SHP77 (cell line): ENCODE data around the gene SIKE1.
"Not testable (repeated sequence)": the region's sequence is repeated elsewhere in the genome, so short reads cannot be mapped to it uniquely, and the experiment has no call there.

ENCODE experiments used
- DNase-seq, 2 experiments: peaks; one replicate each; lab custom pipeline; 2025; lab: John Stamatoyannopoulos, UW

Gene SIKE1

DNA sequence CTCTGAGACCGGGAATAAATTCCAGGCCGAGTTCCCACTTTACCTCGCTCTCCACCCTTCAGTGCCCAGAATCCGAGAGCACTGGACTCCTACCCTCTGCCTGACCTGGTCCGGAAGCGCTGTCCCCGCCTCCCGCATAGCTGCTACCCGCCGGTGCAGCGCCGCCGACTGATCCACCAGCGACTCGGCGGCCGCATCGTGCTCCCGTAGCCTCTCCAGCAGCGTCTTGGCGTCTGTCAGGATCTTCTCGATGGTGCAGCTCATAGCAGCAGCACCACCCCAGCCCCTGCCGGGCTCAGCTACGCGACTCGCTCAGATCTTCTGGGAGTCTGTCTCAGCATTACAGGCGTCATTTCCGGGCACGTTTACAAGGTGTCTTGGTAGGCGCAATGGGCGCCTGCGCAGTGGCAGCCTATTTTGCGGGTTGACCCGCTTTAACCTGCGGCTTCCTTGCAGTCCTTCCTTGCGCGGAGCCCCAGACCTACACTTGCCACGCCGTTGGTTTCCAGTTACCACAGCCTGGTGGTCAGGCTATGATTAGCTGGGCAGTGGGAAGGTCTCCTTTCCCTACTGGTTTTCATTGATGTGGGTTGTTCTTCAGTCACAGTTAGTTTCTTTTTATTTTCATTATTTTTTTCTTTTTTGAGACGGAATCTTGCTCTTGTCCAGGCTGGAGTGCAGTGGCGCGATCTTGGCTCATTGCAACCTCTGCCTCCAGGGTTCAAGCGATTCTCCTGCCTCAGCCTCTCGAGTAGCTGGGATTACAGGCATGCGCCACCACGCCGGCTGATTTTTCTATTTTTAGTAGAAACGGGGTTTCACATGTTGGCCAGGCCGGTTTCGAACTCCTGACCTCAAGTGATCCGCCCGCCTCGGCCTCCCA is at the start of gene SIKE1:
SIKE1 (minus strand) TSS at position 342 of the 883 bp plus-strand sequence; CDS start at position 264, 78 bp downstream.
- DNase-seq: peak; percentile 88 to 92

- not testable (repeated sequence) for DNase-seq
Observed at GRCh38 chr1:114830075-114830474, 49.6 kb upstream of the SIKE1 start.

GRCh38 chr1:114828251-114828650 is 47.8 kb upstream of the SIKE1 start:
- DNase-seq: no peak

GRCh38 chr1:114821978-114822377 is 41.5 kb upstream of the SIKE1 start:
- no peak for DNase-seq

GRCh38 chr1:114820392-114820791 is 39.9 kb upstream of the SIKE1 start:
- no peak for DNase-seq

DNA sequence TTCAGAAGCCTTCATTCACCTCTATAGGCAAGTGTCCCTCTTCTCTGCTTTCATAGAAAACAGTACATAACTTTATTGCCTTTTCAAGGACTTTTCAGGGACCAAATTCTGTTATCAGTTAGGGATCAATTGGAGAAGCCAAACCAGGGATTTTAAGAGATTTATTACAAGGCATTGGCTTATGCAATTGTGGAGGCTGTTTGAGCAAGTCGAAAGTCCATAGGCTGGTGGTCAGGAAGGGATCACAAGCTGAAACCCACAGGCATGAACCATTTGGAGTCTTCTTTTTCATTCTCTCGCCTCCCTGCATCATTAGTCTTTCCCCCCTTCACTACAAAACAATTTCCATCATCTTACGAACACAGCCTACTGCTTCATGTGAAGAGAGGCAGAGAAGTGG is 39.4 kb upstream of the SIKE1 start:
- no peak for DNase-seq

DNA sequence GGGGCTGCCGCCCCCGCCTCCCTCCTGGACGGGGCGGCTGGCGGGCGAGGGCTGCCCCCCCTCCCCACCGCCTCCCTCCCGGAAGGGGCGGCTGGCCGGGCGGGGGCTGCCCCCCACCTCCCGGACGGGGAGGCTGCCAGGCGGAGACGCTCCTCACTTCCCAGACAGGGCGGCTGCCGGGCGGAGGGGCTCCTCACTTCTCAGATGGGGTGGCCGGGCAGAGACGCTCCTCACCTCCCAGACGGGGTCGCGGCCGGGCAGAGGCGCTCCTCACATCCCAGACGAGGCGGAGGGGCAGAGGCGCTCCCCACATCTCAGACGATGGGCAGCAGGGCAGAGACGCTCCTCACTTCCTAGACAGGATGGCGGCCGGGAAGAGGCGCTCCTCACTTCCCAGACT is 24.0 kb upstream of the SIKE1 start:
- DNase-seq: not testable (repeated sequence)

GRCh38 chr1:114803001-114803400 is 22.5 kb upstream of the SIKE1 start:
- DNase-seq: no peak

- DNase-seq: no peak
Observed at GRCh38 chr1:114794038-114794437, 13.6 kb upstream of the SIKE1 start.

DNA sequence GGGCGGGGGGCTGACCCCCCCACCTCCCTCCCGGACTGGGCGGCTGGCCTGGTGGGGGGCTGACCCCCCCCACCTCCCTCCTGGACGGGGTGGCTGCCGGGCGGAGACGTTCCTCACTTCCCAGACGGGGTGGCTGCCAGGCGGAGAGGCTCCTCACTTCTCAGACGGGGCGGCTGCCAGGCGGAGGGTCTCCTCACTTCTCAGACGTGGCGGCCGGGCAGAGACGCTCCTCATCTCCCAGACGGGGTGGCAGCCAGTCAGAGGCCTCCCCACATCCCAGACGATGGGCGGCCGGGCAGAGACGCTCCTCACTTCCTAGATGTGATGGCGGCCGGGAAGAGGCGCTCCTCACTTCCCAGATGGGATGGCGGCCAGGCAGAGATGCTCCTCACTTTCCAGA is 10.1 kb upstream of the SIKE1 start:
- not testable (repeated sequence) for DNase-seq

DNA sequence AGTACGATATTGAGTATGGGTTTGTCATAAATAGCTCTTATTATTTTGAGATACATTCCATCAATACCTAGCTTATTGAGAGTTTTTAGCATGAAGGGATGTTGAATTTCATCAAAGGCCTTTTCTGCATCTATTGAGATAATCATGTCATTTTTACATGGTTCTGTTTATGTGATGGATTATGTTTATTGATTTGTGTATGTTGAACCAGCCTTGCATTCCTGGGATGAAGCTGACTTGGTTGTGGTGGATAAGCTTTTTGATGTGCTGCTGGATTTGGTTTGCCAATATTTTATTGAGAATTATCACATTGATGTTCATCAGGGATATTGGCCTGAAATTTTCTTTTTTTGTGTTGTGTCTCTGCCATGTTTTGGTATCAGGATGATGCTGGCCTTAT is 6.0 kb upstream of the SIKE1 start:
- DNase-seq: not testable (repeated sequence)

DNA sequence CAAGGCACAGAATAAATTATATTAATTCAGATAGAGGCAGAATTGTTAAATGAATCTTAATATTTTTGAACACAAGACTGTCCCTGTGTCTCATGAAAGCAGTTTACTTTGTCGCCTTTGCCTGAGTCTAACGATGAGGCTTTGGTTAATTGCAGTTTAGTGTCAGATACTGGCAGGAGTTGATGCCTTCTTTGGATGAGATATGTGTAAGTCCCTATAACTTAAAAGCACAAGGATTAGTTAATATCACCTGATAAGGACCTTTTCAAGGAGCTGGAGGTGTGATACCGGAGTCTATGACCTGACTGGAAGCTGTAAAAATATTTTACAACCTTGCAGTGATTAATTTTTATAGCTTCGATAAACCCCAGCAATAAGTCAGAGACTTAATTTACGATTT is 2.0 kb upstream of the SIKE1 start:
- DNase-seq: no peak

DNA sequence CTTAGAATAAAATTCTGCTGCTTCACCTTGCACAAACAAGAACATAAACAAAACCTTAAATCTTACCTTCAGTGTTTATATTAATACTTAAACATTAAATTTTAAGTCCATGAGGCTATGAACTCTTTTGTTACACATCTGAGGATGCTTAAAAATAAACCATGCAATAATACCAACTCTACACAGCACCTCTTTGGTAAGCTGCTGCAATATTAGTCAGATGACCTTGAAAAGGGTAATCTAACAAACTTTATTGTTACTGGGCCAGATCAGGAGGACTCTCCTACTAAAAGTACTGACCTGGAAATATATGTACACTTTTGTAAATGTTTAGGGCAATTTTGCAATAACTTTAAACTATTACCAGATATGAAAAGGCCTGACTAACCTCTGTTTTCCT is 763 bp downstream of the SIKE1 start:
- no peak for DNase-seq

GRCh38 chr1:114776726-114777125 is 3.8 kb downstream of the SIKE1 start:
- not testable (repeated sequence) for DNase-seq

- no peak for DNase-seq
Observed at GRCh38 chr1:114771992-114772391, 8.5 kb downstream of the SIKE1 start.

GRCh38 chr1:114770989-114771388 is 9.5 kb downstream of the SIKE1 start:
- DNase-seq: no peak

DNA sequence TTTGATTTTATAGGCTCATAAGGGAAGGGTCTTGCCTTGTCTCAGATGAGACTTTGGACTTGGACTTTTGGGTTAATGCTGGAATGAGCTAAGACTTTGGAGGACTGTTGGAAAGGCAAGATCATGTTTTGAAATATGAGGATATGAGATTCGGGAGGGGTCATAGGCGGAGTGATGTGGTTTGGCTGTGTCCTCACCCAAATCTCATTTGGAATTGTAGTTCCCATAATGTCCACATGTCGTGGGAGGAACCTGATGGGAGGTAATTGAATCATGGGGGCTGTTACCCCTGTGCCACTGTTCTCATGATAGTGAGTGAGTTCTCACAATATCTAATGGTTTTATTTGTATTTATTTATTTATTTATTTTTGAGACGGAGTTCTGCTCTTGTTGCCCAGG is 15.8 kb downstream of the SIKE1 start:
- no peak for DNase-seq

- DNase-seq: no peak
Observed at GRCh38 chr1:114758256-114758832, 22.1 kb downstream of the SIKE1 start.

DNA sequence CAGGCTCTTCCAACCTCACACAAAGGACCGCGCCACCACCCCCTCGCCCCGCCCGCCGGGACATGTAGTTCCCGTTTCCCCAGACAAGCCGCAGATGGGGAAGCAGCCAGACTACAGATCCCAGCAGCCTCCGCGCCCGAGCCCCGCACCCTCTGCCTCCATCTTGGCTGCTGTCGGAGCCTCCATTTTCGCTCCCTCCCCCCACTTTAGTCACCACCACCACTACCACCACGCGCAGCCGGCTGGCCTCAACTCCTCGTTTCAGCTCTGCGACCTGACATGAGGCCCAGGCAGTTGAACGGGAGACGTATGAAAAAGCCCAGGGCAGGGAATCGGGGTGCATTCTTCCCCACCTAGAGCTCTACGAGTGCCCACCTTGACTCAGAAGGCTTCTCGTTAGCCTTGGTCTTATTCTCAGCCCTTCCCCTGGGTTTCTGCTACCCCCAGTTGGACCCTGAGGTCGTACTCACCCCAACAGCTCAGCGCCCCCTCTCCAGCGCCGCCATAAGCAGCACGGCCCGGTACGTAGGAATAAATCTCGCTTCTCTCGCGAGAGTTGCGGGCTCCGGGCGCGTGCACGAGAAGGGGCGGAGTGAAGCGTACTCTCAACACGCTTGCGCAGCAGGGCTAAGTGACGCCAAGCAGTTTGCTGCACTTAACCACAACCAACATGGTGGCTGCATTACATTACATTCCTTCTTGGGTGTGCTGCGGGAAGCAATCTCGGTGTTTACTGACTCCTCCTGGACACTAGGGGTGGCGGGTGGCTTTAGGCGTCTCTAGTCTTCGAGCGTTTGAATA is 22.8 kb downstream of the SIKE1 start, which contains the start of gene CSDE1:
CSDE1 (minus strand) TSS at position 530 of the 801 bp plus-strand sequence. CDS start 18,094 bp downstream, outside the sequence.
- peak; percentile 96 for DNase-seq

- no peak for DNase-seq
Observed at GRCh38 chr1:114756949-114757454, 23.5 kb downstream of the SIKE1 start.

DNA sequence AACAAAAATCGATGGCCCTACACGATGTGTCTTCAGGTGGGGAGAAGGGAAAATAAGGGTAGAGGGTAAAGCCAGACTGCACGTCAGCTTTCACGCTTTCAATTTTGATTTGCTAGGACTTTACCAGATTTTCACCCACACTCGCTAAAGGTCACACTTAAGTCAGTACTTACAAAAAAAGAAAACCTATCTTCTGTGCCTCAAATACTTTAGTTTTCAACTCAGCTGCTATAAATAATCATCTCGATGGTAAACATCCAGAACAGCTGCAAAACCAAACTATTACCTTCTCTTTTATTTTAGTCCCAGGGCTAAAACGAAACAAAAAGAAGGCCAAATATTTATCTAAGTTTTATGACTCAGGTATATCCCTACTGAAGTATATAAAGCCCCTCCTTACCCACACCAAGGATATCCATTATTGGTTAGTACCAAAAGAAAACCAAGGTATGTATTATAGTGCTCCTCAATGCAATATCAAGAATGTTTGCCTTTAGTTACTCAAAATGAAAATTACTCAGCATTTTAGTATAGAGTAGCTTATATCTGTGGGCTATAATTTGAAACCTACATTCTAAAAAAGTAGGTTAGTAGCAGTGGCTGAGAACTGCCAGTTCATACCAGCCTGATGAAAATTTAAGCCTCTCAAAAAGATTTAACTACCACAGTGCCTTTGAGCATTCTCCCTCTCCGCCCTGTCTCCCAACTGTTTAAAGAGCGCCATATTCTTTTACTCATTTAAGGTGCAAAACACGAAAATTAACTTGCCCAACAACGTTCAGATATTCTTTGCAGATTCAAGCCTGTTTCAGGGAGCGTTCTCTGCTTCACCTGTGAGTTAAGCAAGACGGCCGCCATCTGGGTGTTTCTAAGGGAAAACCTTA is 24.2 kb downstream of the SIKE1 start:
- no peak for DNase-seq
